ENCODE data around the gene LINGO4. TPM values are rescaled to one million over a fixed set of nuclear protein-coding genes. Genes with fewer than 3 reads are reported as not detected.

Gene LINGO4
- total RNA-seq, 1 donor from 2014 or later = not detected

GRCh38 chr1:151825751-151826660 lies 20.8 kb upstream of the LINGO4 start:
- peaks cover 6% of the 10 kb centered on the region for H3K9me3 Mint-ChIP-seq (ENCODE audit: unreplicated experiment)
- DNase-seq = no peak
- peaks cover 7% of the 10 kb centered on the region for H3K4me1 Mint-ChIP-seq (ENCODE audit: low read depth, unreplicated experiment)
- no peak overlapping the region for H3K4me3 Mint-ChIP-seq (ENCODE audit: unreplicated experiment)
- peaks cover 21% of the 10 kb centered on the region for H3K27me3 Mint-ChIP-seq (ENCODE audit: unreplicated experiment)
- TF ChIP-seq, protein P1, sequence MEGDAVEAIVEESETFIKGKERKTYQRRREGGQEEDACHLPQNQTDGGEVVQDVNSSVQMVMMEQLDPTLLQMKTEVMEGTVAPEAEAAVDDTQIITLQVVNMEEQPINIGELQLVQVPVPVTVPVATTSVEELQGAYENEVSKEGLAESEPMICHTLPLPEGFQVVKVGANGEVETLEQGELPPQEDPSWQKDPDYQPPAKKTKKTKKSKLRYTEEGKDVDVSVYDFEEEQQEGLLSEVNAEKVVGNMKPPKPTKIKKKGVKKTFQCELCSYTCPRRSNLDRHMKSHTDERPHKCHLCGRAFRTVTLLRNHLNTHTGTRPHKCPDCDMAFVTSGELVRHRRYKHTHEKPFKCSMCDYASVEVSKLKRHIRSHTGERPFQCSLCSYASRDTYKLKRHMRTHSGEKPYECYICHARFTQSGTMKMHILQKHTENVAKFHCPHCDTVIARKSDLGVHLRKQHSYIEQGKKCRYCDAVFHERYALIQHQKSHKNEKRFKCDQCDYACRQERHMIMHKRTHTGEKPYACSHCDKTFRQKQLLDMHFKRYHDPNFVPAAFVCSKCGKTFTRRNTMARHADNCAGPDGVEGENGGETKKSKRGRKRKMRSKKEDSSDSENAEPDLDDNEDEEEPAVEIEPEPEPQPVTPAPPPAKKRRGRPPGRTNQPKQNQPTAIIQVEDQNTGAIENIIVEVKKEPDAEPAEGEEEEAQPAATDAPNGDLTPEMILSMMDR (IDR thresholded peaks at IDR 0.05; ENCODE audit: partially characterized antibody, unreplicated experiment) = no peak
- H3K36me3 Mint-ChIP-seq (ENCODE audit: unreplicated experiment) = no peaks in the 10 kb centered on the region
- H3K27ac Mint-ChIP-seq (ENCODE audit: unreplicated experiment) = no peak overlapping the region

- Mint-ChIP-seq H3K27ac (ENCODE audit: unreplicated experiment) (no peak overlapping the region), H3K4me3 (ENCODE audit: unreplicated experiment) (no peak overlapping the region), H3K9me3 (ENCODE audit: unreplicated experiment) (peaks cover 6% of the 10 kb centered on the region), H3K36me3 (ENCODE audit: unreplicated experiment) (no peaks in the 10 kb centered on the region), H3K4me1 (ENCODE audit: low read depth, unreplicated experiment) (peaks cover 7% of the 10 kb centered on the region), H3K27me3 (ENCODE audit: unreplicated experiment) (peaks cover 19% of the 10 kb centered on the region)
- TF ChIP-seq, protein P1 (IDR thresholded peaks at IDR 0.05; ENCODE audit: partially characterized antibody, unreplicated experiment) = no peak
- no peak for DNase-seq
Observed at GRCh38 chr1:151825204-151825603, 20.0 kb upstream of the LINGO4 start.

DNA sequence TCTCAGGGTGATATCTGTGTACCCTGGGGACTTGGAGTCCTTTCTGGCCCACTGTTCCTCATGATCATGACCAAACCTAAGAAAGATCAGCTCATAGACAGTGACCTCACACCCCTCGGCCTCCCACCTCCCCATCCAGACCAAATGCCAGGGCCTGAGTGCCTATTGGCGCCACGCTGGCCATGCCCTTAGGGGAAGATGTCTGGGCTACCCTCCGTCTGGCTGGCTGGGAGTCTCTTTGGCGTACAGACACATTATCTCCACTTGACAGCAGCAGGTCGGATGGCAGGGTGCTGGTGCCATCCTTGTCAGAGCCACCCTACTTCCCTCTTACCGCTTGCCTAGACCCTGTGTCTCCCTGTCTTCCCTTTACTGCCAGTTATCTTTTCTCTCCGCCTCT lies 18.0 kb upstream of the LINGO4 start:
- no peaks in the 10 kb centered on the region for H3K36me3 Mint-ChIP-seq (ENCODE audit: unreplicated experiment)
- no peak overlapping the region for H3K27ac Mint-ChIP-seq (ENCODE audit: unreplicated experiment)
- H3K9me3 Mint-ChIP-seq (ENCODE audit: unreplicated experiment) = peaks cover 6% of the 10 kb centered on the region
- DNase-seq = no peak
- H3K4me3 Mint-ChIP-seq (ENCODE audit: unreplicated experiment) = no peak overlapping the region
- peaks cover 16% of the 10 kb centered on the region for H3K27me3 Mint-ChIP-seq (ENCODE audit: unreplicated experiment)
- TF ChIP-seq, protein P1 (IDR thresholded peaks at IDR 0.05; ENCODE audit: partially characterized antibody, unreplicated experiment) = no peak
- no peaks in the 10 kb centered on the region for H3K4me1 Mint-ChIP-seq (ENCODE audit: low read depth, unreplicated experiment)

DNA sequence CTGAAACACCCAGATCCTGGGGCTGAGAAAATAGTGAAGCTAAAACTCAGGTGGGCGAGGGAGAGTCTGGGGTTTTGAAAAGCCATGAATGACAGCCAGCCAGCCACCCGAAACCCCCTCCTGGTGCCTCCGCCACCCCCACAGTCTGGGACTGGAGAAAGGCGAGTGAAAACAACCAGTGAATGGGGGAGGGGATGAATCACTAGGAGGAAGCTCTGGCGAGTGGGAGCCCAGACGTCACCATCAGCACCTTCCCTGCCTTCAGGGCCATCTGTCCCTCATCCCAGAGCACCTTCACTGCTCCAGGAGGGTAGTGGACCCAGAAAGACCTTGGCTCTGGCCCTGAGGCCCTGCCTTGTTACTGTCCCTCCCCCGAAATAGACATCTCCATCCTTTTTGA lies 17.2 kb upstream of the LINGO4 start:
- no peak for DNase-seq
- Mint-ChIP-seq H3K36me3 (ENCODE audit: unreplicated experiment) (no peaks in the 10 kb centered on the region), H3K9me3 (ENCODE audit: unreplicated experiment) (peaks cover 6% of the 10 kb centered on the region), H3K27me3 (ENCODE audit: unreplicated experiment) (peaks cover 16% of the 10 kb centered on the region), H3K27ac (ENCODE audit: unreplicated experiment) (no peak overlapping the region), H3K4me1 (ENCODE audit: low read depth, unreplicated experiment) (no peaks in the 10 kb centered on the region), H3K4me3 (ENCODE audit: unreplicated experiment) (no peak overlapping the region)
- TF ChIP-seq, protein P1 (IDR thresholded peaks at IDR 0.05; ENCODE audit: partially characterized antibody, unreplicated experiment) = no peak

GRCh38 chr1:151820940-151821339 lies 15.7 kb upstream of the LINGO4 start:
- TF ChIP-seq, protein P1 (IDR thresholded peaks at IDR 0.05; ENCODE audit: partially characterized antibody, unreplicated experiment) = no peak
- H3K4me1 Mint-ChIP-seq (ENCODE audit: low read depth, unreplicated experiment) = no peaks in the 10 kb centered on the region
- peaks cover 6% of the 10 kb centered on the region for H3K9me3 Mint-ChIP-seq (ENCODE audit: unreplicated experiment)
- no peak overlapping the region for H3K4me3 Mint-ChIP-seq (ENCODE audit: unreplicated experiment)
- no peak for DNase-seq
- peaks cover 21% of the 10 kb centered on the region for H3K27me3 Mint-ChIP-seq (ENCODE audit: unreplicated experiment)
- no peak overlapping the region for H3K27ac Mint-ChIP-seq (ENCODE audit: unreplicated experiment)
- no peaks in the 10 kb centered on the region for H3K36me3 Mint-ChIP-seq (ENCODE audit: unreplicated experiment)

All from glutamatergic neuron (in vitro differentiated cells).